HCT116 (cell line): ENCODE results near the gene SDK2. TPM values are rescaled to one million over a fixed set of nuclear protein-coding genes. Genes with fewer than 3 reads are reported as not detected.

ENCODE experiments used
- ATAC-seq: fragments of 200-7000 bp; cut with Tn5 transposase; 2 replicates; pipeline ENCODE4 v1.9.1; 2020; ENCODE audit warnings: mild to moderate bottlenecking, moderate library complexity
- BruUV-seq: library from RNA; stranded (reverse); fragments of 400-500 nt; replicated peaks from 2 replicates; lab custom pipeline; 2021; lab: Mats Ljungman, UMichigan
- CTCF ChIA-PET: fragments of 300-600 bp; sonication (Branson Sonifier 250); formaldehyde crosslinking; loops from one replicate; lab custom pipeline; 2021; ENCODE audit warnings: antibody characterized with exemption; lab: Charles Lee
- POLR2A ChIA-PET: fragments of 300-600, 350-600 bp; sonication (Branson Sonifier 250); formaldehyde crosslinking; loops from one replicate; lab custom pipeline; 2021; ENCODE audit warnings: antibody characterized with exemption; lab: Charles Lee
- RAD21 ChIA-PET, 2 experiments: fragments of 300-600 bp; sonication (Branson Sonifier 250); formaldehyde crosslinking; loops; one replicate each; lab custom pipeline; 2023; ENCODE audit warnings: low total read pairs in 2 of 2; ENCODE audit not compliant: uncharacterized antibody in 2 of 2, unreplicated experiment in 2 of 2, low non-redundant PET in 1 of 2; lab: Charles Lee
- DNase-seq: peaks from one replicate; pipeline ENCODE4 v3.0.0-alpha.2; 2010; ENCODE audit warnings: low read depth, low spot score
- H2AFZ ChIP-seq: fragments of 200-600 bp; shearing (Covaris generic), sonication (generic); 2 replicates; pipeline ENCODE4 v1.6.1; 2017; ENCODE audit warnings: low read depth, mixed run types, mixed read lengths, antibody characterized with exemption, low read length; ENCODE audit not compliant: poor library complexity, severe bottlenecking
- H3K27ac ChIP-seq: 2 replicates; pipeline ENCODE4 v1.5.1; 2012; ENCODE audit warnings: low read depth, low read length
- H3K27me3 ChIP-seq: fragments of 200-600 bp; sonication (generic); 2 replicates; pipeline ENCODE4 v1.6.1; 2016; ENCODE audit warnings: mixed run types, low read length, mixed read lengths; ENCODE audit not compliant: insufficient read depth
- H3K36me3 ChIP-seq, 2 experiments: fragments of 200-500 bp in 1 of 2; fragments of 200-600 bp in 1 of 2; sonication (Bioruptor generic) in 1 of 2; sonication (generic) in 1 of 2; 2 replicates each; pipeline versions ENCODE4 v1.5.1 to v1.6.1; 2014 to 2016; ENCODE audit warnings: low read length in 2 of 2, inconsistent platforms in 1 of 2, mixed read lengths in 1 of 2, mixed run types in 1 of 2; ENCODE audit not compliant: insufficient read depth in 2 of 2, control insufficient read depth in 1 of 2
- H3K4me1 ChIP-seq, 2 experiments: fragments of 200-600 bp in 1 of 2; sonication (generic) in 1 of 2; 2 replicates each; pipeline versions ENCODE4 v1.5.1 to v1.6.1; 2012 to 2017; ENCODE audit warnings: low read length in 2 of 2, inconsistent platforms in 1 of 2, mild to moderate bottlenecking in 1 of 2, mixed read lengths in 1 of 2, mixed run types in 1 of 2, moderate library complexity in 1 of 2; ENCODE audit not compliant: insufficient read depth in 2 of 2, control insufficient read depth in 1 of 2
- H3K4me2 ChIP-seq: fragments of 200-600 bp; sonication (generic); 2 replicates; pipeline ENCODE4 v1.6.1; 2017; ENCODE audit warnings: mixed run types, low read length, mixed read lengths
- H3K4me3 ChIP-seq, 2 experiments: fragments of 200-600 bp in 1 of 2; sonication (generic) in 1 of 2; replicated peaks in 1 of 2; 2 replicates each; pipeline ENCODE4 v1.5.1; 2011 to 2016; ENCODE audit warnings: low read length in 2 of 2, control low read depth in 1 of 2, low read depth in 1 of 2, mild to moderate bottlenecking in 1 of 2, mixed read lengths in 1 of 2, mixed run types in 1 of 2
- H3K79me2 ChIP-seq: fragments of 200-600 bp; sonication (generic); 2 replicates; pipeline ENCODE4 v1.6.1; 2017; ENCODE audit warnings: mild to moderate bottlenecking, mixed run types, low read length, moderate library complexity, mixed read lengths; ENCODE audit not compliant: insufficient read depth
- H3K9ac ChIP-seq: fragments of 200-600 bp; sonication (generic); 2 replicates; pipeline ENCODE4 v1.6.1; 2016; ENCODE audit warnings: low read length, mixed read lengths
- H3K9me2 ChIP-seq: fragments of 200-600 bp; sonication (generic), shearing (Covaris generic); 2 replicates; pipeline ENCODE4 v1.6.1; 2017; ENCODE audit warnings: mixed run types, mild to moderate bottlenecking, moderate library complexity; ENCODE audit not compliant: insufficient read depth
- H3K9me3 ChIP-seq, 2 experiments: fragments of 200-500 bp in 1 of 2; fragments of 200-600 bp in 1 of 2; sonication (Bioruptor generic) in 1 of 2; sonication (generic) in 1 of 2; 2 replicates each; pipeline ENCODE4 v1.6.1; 2014 to 2017; ENCODE audit warnings: low read length in 2 of 2, mixed read lengths in 2 of 2, inconsistent platforms in 1 of 2, low read depth in 1 of 2, mild to moderate bottlenecking in 1 of 2, mixed run types in 1 of 2, moderate library complexity in 1 of 2; ENCODE audit not compliant: control insufficient read depth in 1 of 2, insufficient read depth in 1 of 2
- H4K20me1 ChIP-seq: fragments of 200-600 bp; sonication (generic), shearing (Covaris generic); 2 replicates; pipeline ENCODE4 v1.6.1; 2017; ENCODE audit warnings: mixed run types, mild to moderate bottlenecking, moderate library complexity; ENCODE audit not compliant: insufficient read depth
- ATF3 ChIP-seq: IDR thresholded peaks from 2 replicates; pipeline ENCODE4 v1.6.1; 2012
- CTCF ChIP-seq, 3 experiments: fragments of 200-600 bp in 1 of 3; sonication (generic) in 1 of 3; IDR thresholded peaks in 2 of 3; conservative IDR thresholded peaks in 1 of 3; 2 replicates each; pipeline ENCODE4 v1.5.1; 2012 to 2017; ENCODE audit warnings: low read depth in 2 of 3, low read length in 2 of 3, antibody characterized with exemption in 1 of 3, borderline replicate concordance in 1 of 3, control low read depth in 1 of 3, mild to moderate bottlenecking in 1 of 3, mixed read lengths in 1 of 3, mixed run types in 1 of 3, moderate library complexity in 1 of 3; ENCODE audit not compliant: insufficient read depth in 1 of 3
- EGR1 ChIP-seq: IDR thresholded peaks from 2 replicates; pipeline ENCODE4 v1.6.1; 2012; ENCODE audit warnings: low read depth
- EZH2 ChIP-seq: fragments of 200-600 bp; sonication (generic); IDR thresholded peaks from 2 replicates; pipeline ENCODE4 v1.6.1; 2017; ENCODE audit warnings: antibody characterized with exemption, mixed run types
- EZH2phosphoT487 ChIP-seq: fragments of 200-600 bp; IDR thresholded peaks from 2 replicates; pipeline ENCODE4 v1.6.1; 2018; ENCODE audit warnings: antibody characterized with exemption, borderline replicate concordance
- JUND ChIP-seq: IDR thresholded peaks from 2 replicates; pipeline ENCODE4 v1.6.1; 2012
- MAX ChIP-seq: IDR thresholded peaks from 2 replicates; pipeline ENCODE4 v1.6.1; 2012
- POLR2A ChIP-seq: IDR thresholded peaks from 2 replicates; pipeline ENCODE4 v1.7.0; 2011; ENCODE audit warnings: borderline replicate concordance; ENCODE audit not compliant: insufficient read depth, insufficient read length; ENCODE audit errors: extremely low read depth
- POLR2AphosphoS5 ChIP-seq: IDR thresholded peaks from 2 replicates; pipeline ENCODE4 v1.6.1; 2011; ENCODE audit warnings: mild to moderate bottlenecking, low read depth, low read length, moderate library complexity
- RAD21 ChIP-seq: IDR thresholded peaks from 2 replicates; pipeline ENCODE4 v1.6.1; 2012; ENCODE audit warnings: low read depth, mild to moderate bottlenecking
- REST ChIP-seq: IDR thresholded peaks from 2 replicates; pipeline ENCODE4 v1.6.1; 2012; ENCODE audit warnings: low read depth
- SIN3A ChIP-seq: IDR thresholded peaks from 2 replicates; pipeline ENCODE4 v1.6.1; 2012; ENCODE audit warnings: low read depth
- SP1 ChIP-seq: IDR thresholded peaks from 2 replicates; pipeline ENCODE4 v1.6.1; 2012; ENCODE audit warnings: low read depth
- SRF ChIP-seq: IDR thresholded peaks from 2 replicates; pipeline ENCODE4 v1.6.1; 2012; ENCODE audit warnings: low read depth
- TCF7L2 ChIP-seq: IDR thresholded peaks from 2 replicates; pipeline ENCODE4 v1.7.0; 2011; ENCODE audit warnings: borderline replicate concordance, inconsistent platforms; ENCODE audit not compliant: insufficient read depth, insufficient read length; ENCODE audit errors: extremely low read depth
- YY1 ChIP-seq: IDR thresholded peaks from 2 replicates; pipeline ENCODE4 v1.6.1; 2011; ENCODE audit warnings: low read length, low read depth, moderate library complexity, mild to moderate bottlenecking; ENCODE audit not compliant: insufficient replicate concordance; ENCODE audit errors: extremely low read depth
- ZBTB33 ChIP-seq: IDR thresholded peaks from 2 replicates; pipeline ENCODE4 v1.6.1; 2011; ENCODE audit warnings: mild to moderate bottlenecking, low read length, moderate library complexity; ENCODE audit not compliant: insufficient replicate concordance; ENCODE audit errors: extremely low read depth
- ZFX ChIP-seq: fragments of 450-650 bp; IDR thresholded peaks from 2 replicates; pipeline ENCODE4 v1.6.1; 2017
- ZNF274 ChIP-seq: fragments of 200-500 bp; sonication (Bioruptor generic); IDR thresholded peaks from 2 replicates; pipeline ENCODE4 v1.6.1; 2014; ENCODE audit warnings: mild to moderate bottlenecking, low read depth, low read length, inconsistent platforms
- intact Hi-C: fragments of 100-400 bp; cut with micrococcal nuclease; formaldehyde crosslinking; loops from 2 replicates; pipeline ENCODE4 v1.10.0; 2022
- total RNA-seq: library from RNA; stranded (reverse); gene quantifications from one replicate; pipeline ENCODE4 v1.2.1, GENCODE V29; 2021; ENCODE audit not compliant: unreplicated experiment

Gene SDK2
- total RNA-seq, 1 experiment from 2014 or later: 0.10 TPM

GRCh38 chr17:73592501-73592961 lies 51.7 kb downstream of the SDK2 start:
- intact Hi-C loops: loop anchor here (10.0 kb wide), 2 partner anchors 122 to 402 kb away; no protein-coding TSS in a partner anchor
- Histone ChIP-seq H2AFZ (no peak overlapping the region), H3K9ac (no peak overlapping the region), H3K9me2 (no peaks in the 10 kb centered on the region), H3K36me3 (no peaks in the 10 kb centered on the region), H3K4me3 (no peak overlapping the region), H3K27me3 (no peaks in the 10 kb centered on the region; the same call in 1 of the 2 replicates), H3K79me2 (no peaks in the 10 kb centered on the region), H4K20me1 (no peaks in the 10 kb centered on the region), H3K9me3 (no peaks in the 10 kb centered on the region), H3K4me2 (no peak overlapping the region), H3K27ac (no peak overlapping the region), H3K4me1 (peaks cover 0 to 3% of the 10 kb centered on the region in 2 experiments; a peak in 2 of 4 replicates)
- ChIA-PET CTCF (no interaction called here), POLR2A (no interaction called here), RAD21 (interaction anchor here in 1 of 2 experiments (0.7 kb wide), 1 partner anchor 79 kb away, joined by 3 read pairs; no protein-coding TSS in a partner anchor)
- no peak for DNase-seq
- TF ChIP-seq POLR2AphosphoS5 (no peak), TCF7L2 (no peak), CTCF (IDR thresholded peaks at IDR 0.05 in 2 of 3, conservative IDR thresholded peaks at IDR 0.05 in 1 of 3; ENCODE audit: borderline replicate concordance in 1 of 3, insufficient read depth in 1 of 3, low read depth in 2 of 3, low read length in 2 of 3) (no peak), JUND (no peak), POLR2A (no peak), REST (no peak), EZH2phosphoT487 (no peak), SP1 (no peak), RAD21 (no peak), ZNF274 (no peak), SRF (no peak), MAX (no peak), ZFX (no peak), EGR1 (no peak), ATF3 (no peak), ZBTB33 (no peak), YY1 (no peak), EZH2 (no peak), SIN3A (no peak)
- BruUV-seq: no TSS peak
- ATAC-seq: no peak
